Stimulated activated CD8-positive, alpha-beta memory T cell treated with anti-CD3 and anti-CD28 coated beads, Interleukin-7, amount 100 ng/mL, for 1 hour (primary cell): ENCODE results near the gene FCHO2.

ENCODE experiments used
- DNase-seq, 2 donors: peaks; one replicate each; pipeline ENCODE4 v3.0.0-alpha.2; 2020; ENCODE audit warnings: low read depth in 2 of 2

Gene FCHO2

GRCh38 chr5:73136055-73136562 lies 180.3 kb downstream of the FCHO2 start:
- DNase-seq = no peak

GRCh38 chr5:73137563-73138530 lies 182.0 kb downstream of the FCHO2 start:
- no peak for DNase-seq

GRCh38 chr5:73139485-73139884 lies 183.6 kb downstream of the FCHO2 start:
- DNase-seq = no peak
